Colon (tissue), 2 donors: ENCODE measurements around the gene ZNF738.
"Not testable (repeated sequence)": the region's sequence is repeated elsewhere in the genome, so short reads cannot be mapped to it uniquely, and the experiment has no call there.

ENCODE experiments used
- FAIRE-seq: peaks from 2 replicates; lab custom pipeline; 2012; peaks lifted over from hg19 to GRCh38; lab: Jason Lieb, UNC
- donor health status: control.
- donor health status: control.

The ZNF738 gene

GRCh38 chr19:21358768-21359451, at the start of gene ZNF738:
Gene ZNF738, plus strand, starts transcription at chr19:21359000. Its CDS starts 141 bp downstream, at chr19:21359141.
- no peak for FAIRE-seq

GRCh38 chr19:21312807-21313206, 46.0 kb upstream of the ZNF738 start:
- not testable (repeated sequence) for FAIRE-seq

- FAIRE-seq: no peak
Observed at GRCh38 chr19:21314676-21315075, 44.1 kb upstream of the ZNF738 start.

GRCh38 chr19:21317821-21318220, 41.0 kb upstream of the ZNF738 start:
- no peak for FAIRE-seq

- FAIRE-seq: no peak
Observed at GRCh38 chr19:21321134-21321533, 37.7 kb upstream of the ZNF738 start.

GRCh38 chr19:21321996-21322395, 36.8 kb upstream of the ZNF738 start:
- FAIRE-seq: no peak

GRCh38 chr19:21322528-21322927, 36.3 kb upstream of the ZNF738 start:
- no peak for FAIRE-seq

GRCh38 chr19:21323000-21323399, 35.8 kb upstream of the ZNF738 start:
- FAIRE-seq: no peak

GRCh38 chr19:21326169-21326568, 32.6 kb upstream of the ZNF738 start:
- no peak for FAIRE-seq

- FAIRE-seq: no peak
Observed at GRCh38 chr19:21328406-21328805, 30.4 kb upstream of the ZNF738 start.

GRCh38 chr19:21328885-21329605, 29.8 kb upstream of the ZNF738 start, which contains the start of gene ZNF708:
Gene ZNF708, minus strand, starts transcription at chr19:21329410. Its CDS starts 198 bp downstream, at chr19:21329212.
- no peak for FAIRE-seq

- no peak for FAIRE-seq
Observed at GRCh38 chr19:21335721-21336120, 23.1 kb upstream of the ZNF738 start.

GRCh38 chr19:21344841-21345240, 14.0 kb upstream of the ZNF738 start:
- FAIRE-seq: not testable (repeated sequence)

- no peak for FAIRE-seq
Observed at GRCh38 chr19:21352830-21353229, 6.0 kb upstream of the ZNF738 start.

- no peak for FAIRE-seq
Observed at GRCh38 chr19:21362291-21362690, 3.5 kb downstream of the ZNF738 start.

- no peak for FAIRE-seq
Observed at GRCh38 chr19:21383980-21384582, 25.3 kb downstream of the ZNF738 start.

GRCh38 chr19:21396121-21396520, 37.3 kb downstream of the ZNF738 start:
- FAIRE-seq: no peak

GRCh38 chr19:21396893-21397572, 38.2 kb downstream of the ZNF738 start, which contains the start of gene ZNF493:
Gene ZNF493, plus strand, starts transcription at chr19:21397133. Its CDS starts 105 bp downstream, at chr19:21397238.
- peak; percentile 96 for FAIRE-seq

- no peak for FAIRE-seq
Observed at GRCh38 chr19:21398851-21399250, 40.1 kb downstream of the ZNF738 start.

- FAIRE-seq: no peak
Observed at GRCh38 chr19:21402303-21402985, 43.6 kb downstream of the ZNF738 start.

- FAIRE-seq: no peak
Observed at GRCh38 chr19:21410166-21410565, 51.4 kb downstream of the ZNF738 start.

GRCh38 chr19:21422244-21422643, 63.4 kb downstream of the ZNF738 start:
- FAIRE-seq: no peak
